ENCODE measurements around the gene DIDO1.
"Not testable (repeated sequence)": the region's sequence is repeated elsewhere in the genome, so short reads cannot be mapped to it uniquely, and the experiment has no call there.

Gene DIDO1

DNA sequence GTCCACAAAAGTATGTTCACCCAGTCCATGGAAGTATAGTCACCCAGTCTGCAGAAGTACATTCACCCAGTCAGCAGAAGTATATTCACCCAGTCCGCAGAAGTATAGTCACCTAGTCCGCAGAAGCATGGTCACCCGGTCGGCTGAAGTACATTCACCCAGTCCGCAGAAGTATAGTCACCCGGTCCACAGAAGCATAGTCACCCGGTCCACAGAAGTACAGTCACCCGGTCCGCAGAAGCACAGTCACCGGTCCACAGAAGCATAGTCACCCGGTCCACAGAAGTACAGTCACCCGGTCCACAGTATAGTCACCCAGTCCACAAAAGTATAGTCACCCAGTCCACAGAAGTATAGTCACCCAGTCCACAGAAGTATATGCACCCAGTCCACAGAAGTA is 73.5 kb downstream of the DIDO1 start:
- DNase-seq (ENCODE audit: low read depth) = no peak

DNA sequence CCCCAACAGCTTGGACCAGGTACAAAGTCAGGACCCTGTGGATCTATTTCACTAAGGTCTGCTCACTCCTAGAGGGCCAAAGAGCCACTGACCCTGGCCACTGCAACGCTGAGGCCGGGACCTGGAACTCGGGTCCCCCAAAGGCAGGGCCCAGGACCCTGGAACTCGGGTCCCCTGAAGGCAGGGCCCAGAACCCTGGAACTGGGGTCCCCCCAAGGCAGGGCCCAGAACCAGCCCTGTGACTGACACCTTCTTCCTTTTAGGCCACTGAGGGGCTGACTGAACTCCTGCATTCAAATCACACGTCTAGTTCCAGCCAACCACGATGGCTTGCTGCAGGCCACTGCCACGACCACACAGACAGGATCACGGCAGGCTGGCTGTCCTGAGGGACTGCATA is 74.1 kb downstream of the DIDO1 start:
- DNase-seq (ENCODE audit: low read depth) = no peak

DNA sequence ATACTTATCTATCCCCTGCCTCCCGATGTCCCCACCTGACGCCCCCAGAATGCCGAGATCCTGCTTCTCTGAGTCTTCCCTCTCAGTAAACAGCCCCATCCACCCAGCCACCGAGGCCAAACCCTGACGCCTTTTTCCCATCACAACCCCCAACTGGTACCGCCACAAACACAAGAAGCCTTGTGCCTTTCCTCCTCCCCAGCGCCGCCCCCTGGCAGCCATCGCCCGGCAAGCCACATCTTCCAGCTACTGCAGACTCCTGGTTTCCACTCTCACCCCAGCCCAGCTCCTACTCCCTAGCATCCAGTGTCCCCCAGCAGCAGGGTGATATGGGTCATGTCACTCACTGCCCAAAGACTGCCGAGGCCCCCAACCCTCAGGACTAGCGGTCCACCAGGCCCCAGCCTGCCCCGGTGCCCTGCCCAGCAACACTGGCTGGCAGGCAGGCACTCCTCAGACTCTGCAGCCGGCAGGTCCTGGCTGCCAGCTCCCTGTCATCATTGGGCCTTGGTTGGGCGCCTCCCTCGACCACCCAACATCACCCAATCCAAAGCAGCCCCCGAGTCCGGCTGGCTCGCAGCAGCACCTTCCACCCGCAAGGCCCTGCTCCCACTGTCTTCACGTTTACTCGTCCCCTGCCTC is 75.9 kb downstream of the DIDO1 start:
- DNase-seq (ENCODE audit: low read depth) = no peak

DNA sequence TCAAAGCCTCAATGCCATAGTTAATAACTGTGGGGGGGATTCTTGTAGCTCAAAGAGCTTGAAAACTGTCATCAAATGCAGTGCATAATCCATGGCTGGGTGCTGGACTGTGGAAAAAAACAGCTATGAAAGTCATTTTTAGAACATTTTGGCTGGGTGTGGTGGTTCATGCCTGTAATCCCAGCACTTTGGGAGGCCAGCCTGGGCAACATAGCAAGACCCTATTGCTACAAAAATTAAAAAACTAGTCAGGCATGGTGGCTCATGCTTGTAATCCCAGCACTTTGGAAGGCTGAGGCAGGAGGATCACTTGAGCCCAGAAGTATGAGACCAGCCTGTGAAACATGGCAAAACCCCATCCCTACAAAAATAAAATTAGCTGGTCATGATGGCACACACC is 76.9 kb downstream of the DIDO1 start:
- no peak for DNase-seq (ENCODE audit: low read depth)

DNA sequence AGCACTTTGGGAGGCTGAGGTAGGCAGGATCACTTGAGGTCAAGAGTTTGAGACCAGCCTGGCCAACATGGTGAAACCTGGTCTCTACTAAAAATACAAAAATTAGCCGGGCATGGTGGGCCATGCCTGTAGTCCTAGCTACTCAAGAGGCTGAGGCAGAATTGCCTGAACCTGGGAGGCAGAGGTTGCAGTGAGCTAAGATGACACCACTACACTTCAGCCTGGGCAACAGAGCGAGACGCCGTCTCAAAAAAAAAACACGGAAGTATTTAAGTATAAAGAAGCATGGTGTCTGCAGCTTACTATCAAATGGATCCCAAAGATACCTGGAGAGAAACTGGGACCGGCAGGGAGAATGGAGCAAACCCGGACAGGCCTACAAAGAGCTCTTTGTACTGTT is 77.4 kb downstream of the DIDO1 start:
- not testable (repeated sequence) for DNase-seq (ENCODE audit: low read depth)

DNA sequence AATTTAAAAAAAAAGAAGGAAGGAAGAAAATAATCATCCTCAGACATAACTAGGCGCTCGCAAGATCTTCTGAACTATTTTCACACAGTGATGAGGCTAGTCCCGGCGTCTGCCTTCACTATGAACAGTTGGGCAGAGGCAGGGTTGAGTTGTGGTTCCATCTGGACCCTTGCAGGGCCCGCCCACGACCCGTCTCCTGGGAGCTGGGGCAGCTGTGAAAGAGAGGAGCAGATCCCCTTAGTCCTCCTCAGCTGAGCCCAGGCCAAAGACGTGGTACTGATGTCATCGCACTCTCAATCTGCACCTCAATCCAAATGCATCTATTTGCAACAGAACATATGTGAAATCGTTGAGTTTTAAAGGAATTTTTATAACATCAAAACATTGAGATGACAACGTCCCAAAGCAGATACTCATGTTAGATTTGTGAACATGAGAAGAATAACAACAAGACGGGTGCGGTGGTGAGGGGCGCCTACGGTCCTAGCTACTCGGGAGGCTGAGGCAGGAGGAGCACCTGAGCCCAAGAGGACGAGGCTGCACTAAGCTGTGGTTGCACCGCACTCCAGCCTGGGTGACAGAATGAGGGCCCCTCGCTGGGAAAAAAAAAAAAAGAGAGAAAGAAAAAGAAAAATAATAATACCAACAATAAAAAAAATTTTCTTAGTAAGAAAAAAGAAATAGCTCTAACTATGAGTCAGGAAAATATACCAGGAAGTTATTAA is 80.0 kb downstream of the DIDO1 start:
- no peak for DNase-seq (ENCODE audit: low read depth)

DNA sequence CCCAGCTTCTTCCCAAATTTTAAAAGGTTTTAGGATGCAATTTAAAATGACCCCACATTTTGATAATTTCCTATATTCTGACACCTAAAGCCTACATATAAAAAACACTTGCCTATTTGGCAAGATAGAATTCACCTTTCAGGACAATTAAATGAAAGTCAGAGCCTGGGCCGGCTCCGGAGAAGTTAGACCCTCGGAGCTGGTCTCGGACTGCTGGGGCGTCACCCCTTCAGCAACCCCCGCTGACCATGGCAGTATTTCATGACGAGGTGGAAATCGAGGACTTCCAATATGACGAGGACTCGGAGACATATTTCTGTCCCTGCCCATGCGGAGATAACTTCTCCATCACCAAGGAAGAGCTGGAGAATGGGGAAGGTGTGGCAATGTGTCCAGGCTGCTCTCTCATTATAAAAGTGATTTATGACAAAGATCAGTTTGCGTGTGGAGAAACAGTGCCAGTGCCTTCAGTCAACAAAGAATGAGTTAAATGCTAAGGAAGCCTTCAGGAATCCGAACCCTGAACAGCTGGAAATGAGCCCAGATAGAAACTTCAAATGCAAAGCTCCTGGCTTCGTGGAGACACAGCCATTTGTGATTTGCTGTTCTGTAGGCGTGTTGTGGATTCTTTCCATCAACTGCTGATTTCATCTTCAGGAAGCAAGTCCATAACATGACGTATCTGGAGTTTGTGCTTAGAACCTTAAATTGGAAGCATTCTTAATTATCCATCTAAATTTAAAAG is 80.7 kb downstream of the DIDO1 start:
- DNase-seq (ENCODE audit: low read depth) = no peak

DNA sequence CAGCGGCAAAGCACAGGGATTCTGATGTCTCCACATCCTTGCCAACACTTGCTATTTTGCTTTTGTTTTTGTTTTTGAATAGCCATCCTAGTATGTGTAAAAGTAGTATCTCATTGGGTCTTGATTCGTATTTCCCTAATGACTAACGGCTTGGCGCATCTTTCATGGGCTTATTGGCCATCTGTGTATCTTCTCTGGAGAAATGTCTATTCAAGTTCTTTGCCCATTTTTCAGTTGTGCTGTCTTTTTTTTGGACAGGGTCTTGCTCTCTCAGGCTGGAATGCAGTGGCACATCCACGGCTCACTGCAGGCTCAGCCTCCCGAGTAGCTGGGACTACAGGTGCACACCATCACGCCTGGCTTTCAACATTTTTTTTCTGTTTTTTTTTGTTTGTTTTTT is 82.1 kb downstream of the DIDO1 start:
- no peak for DNase-seq (ENCODE audit: low read depth)

DNA sequence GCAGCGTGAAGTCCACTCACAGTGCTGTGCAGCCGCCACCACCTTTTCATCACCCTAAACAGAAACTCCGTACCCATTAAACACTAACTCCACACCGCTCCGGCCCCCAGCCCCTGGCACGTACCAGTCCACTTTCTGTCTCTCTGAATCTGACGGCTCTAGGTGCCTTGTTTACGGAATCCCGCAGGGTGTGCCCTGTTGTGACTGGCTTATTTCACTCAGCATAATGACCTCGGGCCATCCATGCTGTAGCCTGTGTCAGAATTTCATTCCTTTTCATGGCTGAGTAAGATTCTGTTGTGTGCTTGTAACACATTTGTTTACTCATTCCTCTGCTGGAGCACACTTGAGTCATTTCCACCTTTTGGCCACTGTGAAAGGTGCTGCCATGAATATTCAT is 82.6 kb downstream of the DIDO1 start:
- no peak for DNase-seq (ENCODE audit: low read depth)

DNA sequence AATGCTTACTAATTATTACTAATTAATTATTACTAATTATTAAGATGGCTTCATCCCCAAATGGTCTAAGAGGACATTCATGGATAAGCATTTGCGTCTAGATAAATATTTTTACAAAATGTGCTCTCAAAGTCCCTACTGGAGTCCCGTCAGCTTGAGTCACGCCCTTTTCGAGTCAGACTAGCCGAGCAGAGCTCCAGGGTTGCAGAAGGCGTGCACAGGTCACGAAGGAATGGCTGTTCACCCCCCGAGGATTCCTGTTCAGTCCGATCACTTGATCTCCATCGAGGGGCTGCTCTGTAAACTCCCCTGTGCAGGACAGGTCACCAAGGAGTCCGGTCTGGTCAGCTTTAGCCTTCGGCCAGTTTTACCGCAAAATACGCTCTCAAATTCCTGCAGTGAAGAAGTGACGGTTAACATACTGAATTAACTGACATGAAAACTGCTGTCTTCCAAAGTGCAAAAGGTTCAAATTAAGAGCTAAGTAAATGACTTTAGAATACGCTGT is 84.5 kb downstream of the DIDO1 start:
- DNase-seq (ENCODE audit: low read depth) = no peak

DNA sequence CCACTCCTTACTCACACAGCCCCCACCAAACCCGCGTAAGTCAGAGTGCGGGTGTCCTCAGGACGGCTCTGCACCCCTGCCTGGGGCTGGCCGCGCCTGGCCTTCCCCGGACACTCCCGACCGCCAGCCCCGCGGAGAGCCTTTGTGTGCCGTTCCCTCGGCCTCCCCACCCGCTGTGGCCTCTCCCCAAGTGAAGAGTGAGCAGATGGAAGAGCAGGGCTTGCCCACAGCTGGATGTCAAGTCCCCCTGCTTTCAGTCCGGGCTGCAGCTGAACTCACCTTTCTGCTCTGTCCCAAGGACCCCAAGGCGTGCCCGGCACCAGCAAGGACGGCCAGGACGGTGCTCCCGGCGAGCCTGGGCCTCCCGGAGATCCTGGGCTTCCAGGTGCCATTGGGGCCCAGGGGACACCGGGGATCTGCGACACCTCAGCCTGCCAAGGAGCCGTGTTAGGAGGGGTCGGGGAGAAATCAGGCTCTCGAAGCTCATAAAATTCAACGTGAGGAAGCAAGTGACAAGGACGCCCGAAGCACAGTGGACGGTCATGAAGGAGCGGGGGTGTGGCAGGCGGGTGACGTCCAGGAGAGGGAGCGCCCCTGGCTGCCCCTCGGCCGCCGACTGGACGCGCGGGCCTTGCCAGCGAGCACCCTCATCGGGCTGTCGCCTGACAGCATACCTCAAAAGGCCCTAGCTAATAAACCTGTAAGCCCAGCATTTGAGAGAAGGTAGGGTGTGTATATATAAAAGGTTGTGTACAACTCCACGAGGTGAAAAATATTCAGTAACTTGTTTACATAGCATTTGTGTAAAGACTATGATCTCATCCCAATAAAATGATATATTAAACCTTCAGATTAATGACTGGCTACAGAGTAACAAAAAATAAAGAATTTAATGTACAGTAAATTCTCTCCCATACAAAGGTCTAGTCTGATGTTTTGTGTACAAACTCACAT is 85.8 kb downstream of the DIDO1 start:
- no peak for DNase-seq (ENCODE audit: low read depth)

DNA sequence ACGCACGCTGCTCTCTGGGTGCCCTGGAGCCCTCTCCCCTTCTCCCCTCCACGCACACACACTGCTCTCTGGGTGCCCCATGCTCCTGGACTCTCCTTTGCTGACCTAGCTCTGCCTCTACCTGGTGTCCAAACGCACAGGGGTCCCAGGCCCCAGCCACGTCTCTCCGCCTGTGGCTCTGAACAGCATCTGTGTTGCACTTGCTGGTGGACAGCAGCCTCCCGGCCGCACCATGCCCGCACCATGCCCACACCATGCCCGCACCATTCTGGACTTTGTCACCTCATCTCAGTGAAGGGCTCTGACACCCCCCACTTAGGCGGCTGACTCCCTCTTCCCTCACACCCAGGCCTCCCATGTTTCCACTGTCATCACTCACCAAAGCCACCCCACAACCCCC is 86.5 kb downstream of the DIDO1 start:
- no peak for DNase-seq (ENCODE audit: low read depth)

DNA sequence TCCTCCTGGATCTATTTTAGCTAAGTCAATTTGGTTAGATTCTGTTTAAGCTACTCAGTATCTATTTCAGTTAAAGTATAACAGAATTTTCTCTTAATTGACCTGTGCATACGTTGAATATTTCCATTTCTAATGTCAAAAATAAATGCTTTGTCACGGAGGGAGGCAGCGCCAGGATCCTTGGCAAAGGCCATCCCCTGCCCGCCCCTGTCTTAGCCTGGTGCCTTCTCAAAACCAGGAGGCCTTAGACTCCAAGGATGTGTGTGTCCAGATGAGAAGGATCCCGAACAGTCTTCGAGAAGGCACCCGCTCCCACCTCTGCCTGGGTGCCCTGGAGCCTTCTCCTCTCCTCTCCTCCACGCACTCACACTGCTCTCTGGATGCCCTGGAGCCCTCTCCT is 87.0 kb downstream of the DIDO1 start:
- DNase-seq (ENCODE audit: low read depth) = no peak

DNA sequence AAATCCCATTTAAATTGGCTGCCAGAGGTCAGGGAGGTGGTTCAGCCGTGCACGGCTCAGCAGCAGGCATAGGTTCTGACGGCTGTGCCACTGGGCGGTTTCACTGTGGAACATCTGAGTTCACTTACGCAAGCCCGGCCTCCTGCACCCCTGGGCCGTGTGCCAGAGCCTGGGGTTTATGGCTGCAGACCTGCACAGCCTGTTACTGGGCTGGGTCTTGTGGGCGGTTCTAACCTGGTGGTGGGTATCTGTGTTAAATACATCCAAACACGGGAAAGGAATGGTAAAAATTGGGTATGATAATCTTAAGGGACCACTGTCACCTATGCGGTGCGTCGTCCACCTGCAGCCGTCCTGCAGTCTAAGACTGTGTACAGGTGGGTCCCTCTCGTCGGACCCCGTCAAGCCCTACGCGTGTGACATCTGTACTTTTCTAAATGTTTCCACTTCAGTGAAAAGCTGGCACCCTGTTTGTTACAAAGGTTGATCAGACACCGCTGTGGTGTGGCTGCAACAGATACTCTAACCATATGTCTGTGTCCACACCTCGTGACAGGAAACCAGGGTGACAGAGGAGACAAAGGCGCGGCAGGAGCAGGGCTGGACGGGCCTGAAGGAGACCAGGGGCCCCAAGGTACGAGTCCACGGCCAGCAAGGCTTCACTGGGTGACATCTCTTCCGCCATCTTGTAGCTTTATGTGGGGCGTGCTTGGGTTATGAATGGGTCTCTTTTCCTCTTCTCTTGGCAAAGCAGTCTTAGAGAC is 88.0 kb downstream of the DIDO1 start:
- no peak for DNase-seq (ENCODE audit: low read depth)

DNA sequence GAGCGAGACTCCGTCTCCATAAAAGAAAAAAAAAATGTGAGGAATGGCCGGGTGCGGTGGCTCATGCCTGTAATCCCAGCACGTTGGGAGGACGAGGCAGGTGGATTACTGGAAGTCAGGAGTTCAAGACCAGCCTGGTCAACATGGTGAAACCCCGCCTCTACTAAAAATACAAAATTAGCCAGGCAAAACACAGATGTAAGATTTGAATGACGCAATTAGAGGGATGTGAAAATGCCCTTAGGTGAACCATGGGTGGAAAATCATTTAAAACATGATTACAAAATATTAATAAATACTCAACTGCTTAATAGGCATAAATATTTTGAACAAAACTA is 88.5 kb downstream of the DIDO1 start:
- DNase-seq (ENCODE audit: low read depth) = no peak

DNA sequence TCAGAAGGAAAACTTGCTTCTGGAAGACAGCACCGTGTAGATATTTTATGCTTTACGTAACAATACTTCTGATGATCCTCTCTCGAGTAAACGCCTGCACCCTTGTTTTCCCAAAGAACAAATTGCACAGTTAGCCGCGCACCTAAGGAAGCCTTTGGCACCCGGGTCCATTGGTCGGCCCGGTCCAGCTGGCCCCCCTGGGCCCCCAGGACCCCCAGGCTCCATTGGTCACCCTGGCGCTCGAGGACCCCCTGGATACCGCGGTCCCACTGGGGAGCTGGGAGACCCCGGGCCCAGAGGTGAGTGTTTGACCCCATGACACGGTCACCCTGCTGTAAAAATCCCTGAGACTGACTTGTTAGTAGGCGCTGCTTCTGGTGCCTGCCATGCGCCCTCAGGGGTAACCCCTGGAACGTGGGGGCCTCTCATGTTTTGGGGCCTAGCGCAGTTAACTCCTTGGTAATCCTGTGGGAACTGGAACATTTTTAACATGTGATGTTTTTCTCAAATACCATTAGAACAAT is 89.3 kb downstream of the DIDO1 start:
- DNase-seq (ENCODE audit: low read depth) = no peak

DNA sequence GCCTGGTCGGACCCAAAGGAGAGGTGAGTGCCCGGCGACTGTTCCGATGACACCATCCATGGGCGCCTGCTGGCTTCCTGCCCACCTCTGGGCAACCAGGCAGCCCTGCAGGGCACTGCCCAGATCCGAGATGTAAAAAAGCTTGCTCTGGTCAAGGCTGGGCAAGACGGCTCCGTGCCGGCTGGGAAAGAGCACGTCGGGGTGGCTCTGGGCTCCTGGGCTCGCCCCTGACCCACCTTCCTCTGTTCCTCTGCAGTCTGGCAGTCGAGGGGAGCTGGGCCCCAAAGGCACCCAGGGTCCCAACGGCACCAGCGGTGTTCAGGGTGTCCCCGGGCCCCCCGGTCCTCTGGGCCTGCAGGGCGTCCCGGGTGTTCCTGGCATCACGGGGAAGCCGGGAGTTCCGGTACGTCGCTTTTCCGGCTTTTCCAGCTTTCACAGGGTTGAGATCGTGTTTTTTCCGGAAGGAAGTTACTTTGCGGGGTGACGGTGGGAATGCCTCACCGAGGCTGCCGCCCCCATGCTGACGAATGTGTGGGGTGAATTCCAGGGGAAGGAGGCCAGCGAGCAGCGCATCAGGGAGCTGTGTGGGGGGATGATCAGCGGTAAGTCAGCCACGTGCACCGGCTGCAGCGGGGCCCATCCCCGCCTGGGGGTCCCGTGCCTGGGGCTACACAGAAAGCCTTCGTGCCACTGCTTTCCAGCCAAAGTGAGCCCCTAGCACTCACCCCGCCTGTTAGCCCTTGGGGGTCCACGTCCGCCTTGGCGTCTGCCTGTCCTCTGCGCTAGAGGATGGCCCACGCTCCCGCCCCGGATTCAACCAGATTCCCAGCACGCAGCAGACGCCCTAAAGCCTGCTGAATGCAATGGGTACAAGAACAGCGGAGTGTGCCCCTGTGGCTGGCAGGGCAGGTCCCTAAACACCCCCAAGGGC is 90.1 kb downstream of the DIDO1 start:
- DNase-seq (ENCODE audit: low read depth) = no peak

DNA sequence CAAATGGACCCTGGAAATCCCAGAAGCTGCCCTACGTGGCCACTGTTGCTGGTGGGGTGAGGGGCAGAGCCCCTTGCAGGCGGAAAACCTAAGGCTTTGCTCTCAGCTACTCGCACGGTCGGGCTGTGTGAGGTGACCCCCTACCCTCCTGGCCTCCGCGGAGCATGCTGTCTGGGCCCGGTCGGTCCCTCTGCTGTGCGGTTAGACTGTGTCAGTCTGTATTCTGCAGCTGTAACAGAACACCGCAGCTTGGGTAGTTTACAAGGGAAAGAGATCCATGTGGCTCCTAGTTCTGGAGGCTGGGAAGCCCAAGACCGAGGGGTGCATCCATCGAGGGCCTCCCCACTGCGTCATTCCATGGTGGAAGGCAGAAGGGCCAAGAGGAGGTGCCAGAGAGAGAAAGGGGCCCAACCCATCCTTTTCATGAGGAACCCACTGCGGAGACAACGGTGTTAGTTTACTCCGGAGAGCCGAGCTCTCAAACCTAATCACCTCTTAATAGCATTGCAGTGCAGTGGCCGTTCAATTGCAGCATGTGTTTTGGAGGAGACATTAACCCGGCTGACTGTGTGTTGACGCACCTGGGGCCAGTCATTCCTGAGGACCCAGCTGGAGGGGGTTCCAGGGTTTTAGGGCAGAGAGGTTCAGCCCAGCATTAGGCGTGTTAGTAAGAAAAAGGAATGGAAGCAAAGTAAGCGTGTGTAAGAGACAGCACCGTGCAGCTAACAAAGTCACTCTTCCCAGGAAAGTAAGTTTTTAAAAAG is 91.2 kb downstream of the DIDO1 start:
- no peak for DNase-seq (ENCODE audit: low read depth)

DNA sequence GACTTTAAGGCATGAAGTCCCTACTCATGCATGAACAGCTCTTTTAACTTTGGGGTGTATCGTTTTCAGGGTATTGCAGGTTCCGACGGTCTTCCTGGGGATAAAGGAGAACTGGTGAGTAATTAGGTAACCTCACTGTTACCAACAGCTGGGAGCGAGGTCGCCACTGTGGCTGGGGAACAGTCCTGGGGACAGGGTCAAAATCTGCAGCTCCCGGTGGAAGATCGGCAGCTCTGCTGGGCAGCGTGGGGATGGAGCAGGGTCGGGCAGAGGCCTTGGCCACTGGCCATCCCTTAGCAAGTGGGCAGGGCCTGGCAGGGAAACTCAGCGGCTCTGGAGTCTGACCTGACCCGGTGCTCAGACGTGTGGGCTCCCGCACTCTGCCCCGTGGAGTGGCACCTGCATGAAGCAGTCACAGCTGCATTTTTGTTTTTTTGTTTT is 93.3 kb downstream of the DIDO1 start:
- no peak for DNase-seq (ENCODE audit: low read depth)
